HCT116 (cell line): Measurements from ENCODE around the gene OR5H14.
A peak's percentile ranks its signal among the peaks of the same experiment; 100 is the strongest.

Experiments
- CEBPB ChIP-seq: IDR thresholded peaks from 2 replicates; pipeline ENCODE4 v1.6.1; 2012; ENCODE audit warnings: low read depth
- CTCF ChIP-seq, 3 experiments: fragments of 200-600 bp in 1 of 3; sonication (generic) in 1 of 3; IDR thresholded peaks in 2 of 3; conservative IDR thresholded peaks in 1 of 3; 2 replicates each; pipeline ENCODE4 v1.5.1; 2012 to 2017; ENCODE audit warnings: low read depth in 2 of 3, low read length in 2 of 3, antibody characterized with exemption in 1 of 3, borderline replicate concordance in 1 of 3, control low read depth in 1 of 3, mild to moderate bottlenecking in 1 of 3, mixed read lengths in 1 of 3, mixed run types in 1 of 3, moderate library complexity in 1 of 3; ENCODE audit not compliant: insufficient read depth in 1 of 3
- EZH2 ChIP-seq: fragments of 200-600 bp; sonication (generic); IDR thresholded peaks from 2 replicates; pipeline ENCODE4 v1.6.1; 2017; ENCODE audit warnings: antibody characterized with exemption, mixed run types
- FOSL1 ChIP-seq: IDR thresholded peaks from 2 replicates; pipeline ENCODE4 v1.6.1; 2012; ENCODE audit warnings: low read depth
- POLR2A ChIP-seq: IDR thresholded peaks from 2 replicates; pipeline ENCODE4 v1.7.0; 2011; ENCODE audit warnings: borderline replicate concordance; ENCODE audit not compliant: insufficient read depth, insufficient read length; ENCODE audit errors: extremely low read depth
- POLR2AphosphoS5 ChIP-seq: IDR thresholded peaks from 2 replicates; pipeline ENCODE4 v1.6.1; 2011; ENCODE audit warnings: mild to moderate bottlenecking, low read depth, low read length, moderate library complexity
- RAD21 ChIP-seq: IDR thresholded peaks from 2 replicates; pipeline ENCODE4 v1.6.1; 2012; ENCODE audit warnings: low read depth, mild to moderate bottlenecking
- REST ChIP-seq: IDR thresholded peaks from 2 replicates; pipeline ENCODE4 v1.6.1; 2012; ENCODE audit warnings: low read depth
- SIN3A ChIP-seq: IDR thresholded peaks from 2 replicates; pipeline ENCODE4 v1.6.1; 2012; ENCODE audit warnings: low read depth
- SP1 ChIP-seq: IDR thresholded peaks from 2 replicates; pipeline ENCODE4 v1.6.1; 2012; ENCODE audit warnings: low read depth
- SRF ChIP-seq: IDR thresholded peaks from 2 replicates; pipeline ENCODE4 v1.6.1; 2012; ENCODE audit warnings: low read depth
- YY1 ChIP-seq: IDR thresholded peaks from 2 replicates; pipeline ENCODE4 v1.6.1; 2011; ENCODE audit warnings: low read length, low read depth, moderate library complexity, mild to moderate bottlenecking; ENCODE audit not compliant: insufficient replicate concordance; ENCODE audit errors: extremely low read depth
- ZFX ChIP-seq: fragments of 450-650 bp; IDR thresholded peaks from 2 replicates; pipeline ENCODE4 v1.6.1; 2017
- ZNF274 ChIP-seq: fragments of 200-500 bp; sonication (Bioruptor generic); IDR thresholded peaks from 2 replicates; pipeline ENCODE4 v1.6.1; 2014; ENCODE audit warnings: mild to moderate bottlenecking, low read depth, low read length, inconsistent platforms

GRCh38 chr3:98188545-98188944 is 41.3 kb downstream of the OR5H14 start:
- peak; percentile 5 to 41 (median 40); a peak in 4 of 6 replicates for TF ChIP-seq CTCF (IDR thresholded peaks at IDR 0.05 in 2 of 3, conservative IDR thresholded peaks at IDR 0.05 in 1 of 3; ENCODE audit: borderline replicate concordance in 1 of 3, insufficient read depth in 1 of 3, low read depth in 2 of 3, low read length in 2 of 3)
- no peak for TF ChIP-seq CEBPB
- TF ChIP-seq SRF = no peak
- no peak for TF ChIP-seq POLR2A
- TF ChIP-seq POLR2AphosphoS5 = no peak
- peak; percentile 28; the same call in 1 of the 2 replicates for TF ChIP-seq RAD21
- no peak for TF ChIP-seq SIN3A
- TF ChIP-seq REST = no peak
- TF ChIP-seq ZNF274 = no peak
- TF ChIP-seq FOSL1 = no peak
- no peak for TF ChIP-seq YY1
- no peak for TF ChIP-seq EZH2
- no peak for TF ChIP-seq ZFX
- no peak for TF ChIP-seq SP1
